GM12878 (cell line): ENCODE data around the gene RPL18. TPM values are rescaled to one million over a fixed set of nuclear protein-coding genes. Genes with fewer than 3 reads are reported as not detected.
A peak's percentile ranks its signal among the peaks of the same experiment; 100 is the strongest.

Experiments used
- ATAC-seq: fragments of 200-7000 bp; cut with Tn5 transposase; 3 replicates; pipeline ENCODE4 v1.9.1; 2020; ENCODE audit warnings: mild to moderate bottlenecking, moderate library complexity
- BruUV-seq: library from RNA; stranded (reverse); fragments of 400-500 nt; replicated peaks from 2 replicates; lab custom pipeline; 2021; lab: Mats Ljungman, UMichigan
- CTCF ChIA-PET: fragments of 300-600 bp; sonication (Branson Sonifier 250); formaldehyde crosslinking; extraction: SDS; loops from one replicate; lab custom pipeline; 2021; ENCODE audit warnings: inconsistent platforms; lab: Yijun Ruan, JAX
- POLR2A ChIA-PET: fragments of 350-600 bp; formaldehyde crosslinking; extraction: SDS; loops from one replicate; lab custom pipeline; 2021; ENCODE audit warnings: inconsistent platforms; lab: Charles Lee
- RAD21 ChIA-PET: fragments of 300-600 bp; sonication (Branson Sonifier 250); formaldehyde crosslinking; loops from one replicate; lab custom pipeline; 2023; ENCODE audit warnings: antibody characterized with exemption; ENCODE audit not compliant: unreplicated experiment; lab: Charles Lee
- SMC1A ChIA-PET: fragments of 300-600 bp; sonication (Branson Sonifier 250); formaldehyde crosslinking; loops from one replicate; lab custom pipeline; 2023; ENCODE audit not compliant: unreplicated experiment, uncharacterized antibody; lab: Charles Lee
- DNase-seq: peaks from one replicate; pipeline ENCODE4 v3.0.0-alpha.2; 2011; ENCODE audit warnings: low read depth, low spot score
- FAIRE-seq: peaks from 3 replicates; lab custom pipeline; 2011; peaks lifted over from hg19 to GRCh38; lab: Jason Lieb, UNC
- H2AFZ ChIP-seq: 2 replicates; pipeline ENCODE4 v1.6.0; 2011; ENCODE audit warnings: low read depth, low read length, control low read depth; ENCODE audit not compliant: control insufficient read depth
- H3K27ac ChIP-seq: 2 replicates; pipeline ENCODE4 v1.5.1; 2011; ENCODE audit warnings: control low read depth; ENCODE audit not compliant: control insufficient read depth, insufficient read depth
- H3K27me3 ChIP-seq, 2 experiments: replicated peaks in 1 of 2; 2 replicates each; pipeline versions ENCODE4 v1.6.0 to v1.6.1; 2011; ENCODE audit warnings: low read length in 1 of 2; ENCODE audit not compliant: control insufficient read depth in 2 of 2, insufficient read depth in 2 of 2
- H3K36me3 ChIP-seq, 2 experiments: 2 replicates each; pipeline ENCODE4 v1.5.1; 2011; ENCODE audit warnings: low read length in 1 of 2; ENCODE audit not compliant: control insufficient read depth in 2 of 2, insufficient read depth in 2 of 2
- H3K4me1 ChIP-seq: 2 replicates; pipeline ENCODE4 v1.6.1; 2011; ENCODE audit warnings: mild to moderate bottlenecking, low read length, moderate library complexity, mixed read lengths; ENCODE audit not compliant: control insufficient read depth, insufficient read depth
- H3K4me2 ChIP-seq: 2 replicates; pipeline ENCODE4 v1.6.0; 2011; ENCODE audit warnings: control low read depth; ENCODE audit not compliant: control insufficient read depth, insufficient read depth
- H3K4me3 ChIP-seq: fragments of 200-600 bp; sonication (generic); 2 replicates; pipeline ENCODE4 v1.5.1; 2016
- H3K79me2 ChIP-seq: 2 replicates; pipeline ENCODE4 v1.6.0; 2011; ENCODE audit warnings: low read length; ENCODE audit not compliant: control insufficient read depth, insufficient read depth
- H3K9ac ChIP-seq: 2 replicates; pipeline ENCODE4 v1.8.0; 2011; ENCODE audit warnings: low read length, control low read depth, mixed read lengths; ENCODE audit not compliant: control insufficient read depth, insufficient read depth
- H3K9me3 ChIP-seq: replicated peaks from 3 replicates; pipeline ENCODE4 v1.5.1; 2011; ENCODE audit warnings: mild to moderate bottlenecking, low read length; ENCODE audit not compliant: control insufficient read depth, insufficient read depth
- H4K20me1 ChIP-seq: 2 replicates; pipeline ENCODE4 v1.6.0; 2011; ENCODE audit not compliant: control insufficient read depth, insufficient read depth
- BRCA1 ChIP-seq: IDR thresholded peaks from 2 replicates; pipeline ENCODE4 v1.6.1; 2011; ENCODE audit warnings: low read depth, low read length, improper control_type of control experiment
- CREM ChIP-seq: IDR thresholded peaks from 2 replicates; pipeline ENCODE4 v1.6.1; 2014; ENCODE audit warnings: antibody characterized with exemption, low read depth
- EGR1 ChIP-seq, 2 experiments: IDR thresholded peaks; 1 replicate in 1 of 2; 2 replicates in 1 of 2; pipeline ENCODE4 v1.6.1; 2011 to 2012; ENCODE audit warnings: low read depth in 2 of 2, low read length in 2 of 2, borderline replicate concordance in 1 of 2, mild to moderate bottlenecking in 1 of 2, moderate library complexity in 1 of 2
- HCFC1 ChIP-seq: fragments of 150-350 bp; IDR thresholded peaks from 2 replicates; pipeline ENCODE4 v1.6.1; 2014; ENCODE audit warnings: low read length
- KDM1A ChIP-seq: fragments of 200-600 bp; sonication (generic); IDR thresholded peaks from 2 replicates; pipeline ENCODE4 v1.6.1; 2016; ENCODE audit warnings: borderline replicate concordance
- MTA2 ChIP-seq: fragments of 450-650 bp; IDR thresholded peaks from 2 replicates; pipeline ENCODE4 v1.6.1; 2016; ENCODE audit warnings: low read depth, mild to moderate bottlenecking, moderate library complexity
- PAX8 ChIP-seq: fragments of 450-650 bp; IDR thresholded peaks from 2 replicates; pipeline ENCODE4 v1.6.1; 2017; ENCODE audit warnings: mild to moderate bottlenecking, moderate library complexity
- RB1 ChIP-seq: fragments of 450-650 bp; formaldehyde crosslinking; IDR thresholded peaks from 2 replicates; pipeline ENCODE4 v1.6.1; 2017; ENCODE audit warnings: mild to moderate bottlenecking, borderline replicate concordance
- RELA ChIP-seq: fragments of 450-650 bp; IDR thresholded peaks from 2 replicates; pipeline ENCODE4 v1.8.0; 2014; ENCODE audit warnings: borderline replicate concordance; ENCODE audit not compliant: partially characterized antibody
- SMAD1 ChIP-seq: fragments of 450-650 bp; IDR thresholded peaks from 2 replicates; pipeline ENCODE4 v1.6.1; 2018; ENCODE audit warnings: mild to moderate bottlenecking, low read depth; ENCODE audit not compliant: partially characterized antibody
- STAT1 ChIP-seq: fragments of 450-650 bp; conservative IDR thresholded peaks from 2 replicates; pipeline ENCODE4 v1.6.1; 2014; ENCODE audit warnings: antibody characterized with exemption, mild to moderate bottlenecking
- SUZ12 ChIP-seq: fragments of 200-600 bp; sonication (generic); IDR thresholded peaks from one replicate; pipeline ENCODE4 v1.6.1; 2018; ENCODE audit warnings: antibody characterized with exemption, mild to moderate bottlenecking; ENCODE audit not compliant: unreplicated experiment
- TARDBP ChIP-seq: IDR thresholded peaks from 2 replicates; pipeline ENCODE4 v1.6.1; 2016; ENCODE audit warnings: borderline replicate concordance
- TBL1XR1 ChIP-seq: IDR thresholded peaks from 2 replicates; pipeline ENCODE4 v1.6.1; 2012; ENCODE audit warnings: low read depth, low read length, improper control_type of control experiment
- YBX1 ChIP-seq: fragments of 450-650 bp; IDR thresholded peaks from 2 replicates; pipeline ENCODE4 v1.6.1; 2016; ENCODE audit warnings: antibody characterized with exemption
- ZSCAN29 ChIP-seq: fragments of 450-650 bp; IDR thresholded peaks from 2 replicates; pipeline ENCODE4 v1.6.1; 2017; ENCODE audit warnings: mild to moderate bottlenecking, moderate library complexity
- WGBS: methylation state at CpG from one replicate; pipeline ENCODE4 v1.1.6; 2016; ENCODE audit warnings: low lambda C conversion rate; ENCODE audit not compliant: insufficient replicate concordance, insufficient coverage; ENCODE audit errors: missing lambda C conversion rate; 5-methylcytosine and 5-hydroxymethylcytosine counted together
- in situ Hi-C: fragments of 300-500 bp; cut with MboI; formaldehyde crosslinking; loops from 9 replicates; pipeline ENCODE4 v1.14.3; 2018; ENCODE audit warnings: mixed read lengths
- intact Hi-C: fragments of 100-400 bp; cut with micrococcal nuclease; formaldehyde crosslinking; loops from one replicate; pipeline ENCODE4 v1.14.2; 2022; ENCODE audit not compliant: unreplicated experiment
- polyA plus RNA-seq, 11 experiments: library from polyadenylated mRNA; depleted of rRNA in 4 of 11; unstranded in 6 of 11; stranded (reverse) in 5 of 11; fragments of >200 nt; fragmentation: Nextera tagmentation in 4 of 11; fragmentation: Illumina TruSeq in 1 of 11; extraction: Ambion mirVana in 4 of 11; extraction: Trizol in 1 of 11; gene quantifications; 1 replicate in 1 of 11; 2 replicates in 10 of 11; pipeline versions ENCODE4 v1.2.1 to v1.2.3, GENCODE V29; 2011 to 2016; ENCODE audit warnings: inconsistent platforms in 2 of 11, missing spikeins in 2 of 11, low read depth in 1 of 11
- total RNA-seq, 4 experiments: library from RNA; depleted of rRNA in 3 of 4; stranded (reverse); fragments of >200 nt in 3 of 4; fragmentation: Illumina TruSeq in 1 of 4; extraction: Trizol in 1 of 4; gene quantifications; 2 replicates each; pipeline versions ENCODE4 v1.2.1 to v1.2.3, GENCODE V29; 2013 to 2021
- TF ChIP-seq, protein P1 (sequence below): IDR thresholded peaks from 2 replicates; pipeline ENCODE4 v1.6.1; 2011; ENCODE audit warnings: low read depth, mild to moderate bottlenecking, low read length, moderate library complexity, borderline replicate concordance; ENCODE audit errors: extremely low read depth
- TF ChIP-seq, protein P2 (sequence below), 3 experiments: IDR thresholded peaks in 2 of 3; conservative IDR thresholded peaks in 1 of 3; 2 replicates each; pipeline ENCODE4 v1.5.1; 2011; ENCODE audit warnings: low read depth in 3 of 3, low read length in 3 of 3, mild to moderate bottlenecking in 3 of 3, control low read depth in 2 of 3, moderate library complexity in 2 of 3, inconsistent platforms in 1 of 3, mixed read lengths in 1 of 3; ENCODE audit not compliant: control insufficient read depth in 2 of 3, insufficient read depth in 1 of 3; ENCODE audit errors: extremely low read depth in 1 of 3
- TF ChIP-seq, protein P3 (sequence below): fragments of 450-650 bp; IDR thresholded peaks from 2 replicates; pipeline ENCODE4 v1.6.1; 2017; ENCODE audit warnings: borderline replicate concordance

Gene RPL18
- total and polyA plus RNA-seq, 10 of the 15 experiments (the other 5 are each of a cell fraction or from before 2014, with no cell fraction given): 393 to 4,267 (median 2,019) TPM

DNA sequence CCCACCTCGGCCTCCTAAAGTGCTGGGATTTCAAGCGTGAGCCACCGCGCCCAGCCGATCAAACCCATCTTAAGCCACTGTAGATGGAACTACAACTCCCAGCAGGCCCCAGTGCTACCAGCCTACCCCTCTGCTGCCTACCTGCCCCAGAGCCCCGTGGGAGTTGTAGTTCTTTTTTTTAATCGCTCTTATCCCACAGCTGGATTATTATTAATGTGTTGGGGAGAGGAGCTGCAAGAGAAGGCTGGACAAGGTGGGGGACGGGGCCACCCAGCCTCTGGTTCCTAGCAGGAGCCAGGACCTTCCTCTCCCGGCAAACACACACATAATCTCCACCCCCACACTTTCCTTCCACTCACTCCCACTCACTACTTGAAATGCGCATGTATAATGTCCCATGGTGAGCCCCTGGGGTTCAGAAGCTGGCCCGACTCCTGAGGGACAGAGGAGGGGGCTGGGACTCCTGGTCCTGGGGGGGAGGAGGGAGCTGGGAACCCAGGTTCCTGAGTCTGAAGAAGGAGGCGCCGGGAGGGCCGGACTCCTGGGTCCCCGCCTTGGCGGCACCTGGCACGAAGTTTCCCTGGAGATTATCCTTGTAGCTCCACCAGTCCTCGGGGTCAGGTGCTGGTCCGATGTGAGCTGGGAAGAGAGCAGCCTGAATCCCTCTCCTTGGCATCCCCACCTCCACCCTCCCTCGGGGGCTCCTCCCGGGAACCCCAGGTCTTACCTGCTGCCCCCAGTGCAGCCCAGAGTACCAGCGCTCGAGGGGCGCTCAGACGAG is 26.1 kb upstream of the RPL18 start:
- peak overlapping the region; percentile 97 for H3K4me2 ChIP-seq
- BruUV-seq: no TSS peak
- CTCF ChIA-PET: interaction anchor here (0.6 to 3.6 kb wide), 23 partner anchors 7 to 355 kb away, joined by 3 to 31 read pairs (median 5); partner anchors contain the start of genes GYS1, HSD17B14, RPL18 and RUVBL2
- POLR2A ChIA-PET: interaction anchor here (0.6 to 2.0 kb wide), 12 partner anchors 10 to 325 kb away, joined by 3 to 15 read pairs (median 4); partner anchors contain the start of genes PPP1R15A, RPL18 and SPHK2
- peak overlapping the region; percentile 88 for H2AFZ ChIP-seq
- FAIRE-seq: peak; percentile 73
- in situ Hi-C loops (loop anchor here (5.0 to 25.0 kb wide), 2 partner anchors 192 to 1242 kb away; partner anchors contain the start of genes AKT1S1, HSD17B14, IL4I1 and TBC1D17), intact Hi-C loops (loop anchor here (5.0 kb wide), 1 partner anchor 192 kb away; the partner anchor contains the start of gene HSD17B14)
- RAD21 ChIA-PET: interaction anchor here (0.5 to 2.1 kb wide), 26 partner anchors 11 to 1122 kb away, joined by 3 to 18 read pairs (median 4); partner anchors contain the start of genes AP2A1, GYS1, HSD17B14 and RPL18
- H3K36me3 ChIP-seq: no peaks in the 10 kb centered on the region
- DNase-seq: no peak
- 1% methylated on average over 25 of the region's 25 CpGs for WGBS
- no peaks in the 10 kb centered on the region for H4K20me1 ChIP-seq
- H3K4me3 ChIP-seq: peak overlapping the region; percentile 91
- peaks cover 20% of the 10 kb centered on the region for H3K4me1 ChIP-seq
- no peaks in the 10 kb centered on the region for H3K9me3 ChIP-seq
- SMC1A ChIA-PET: interaction anchor here (0.7 to 2.4 kb wide), 14 partner anchors 7 to 348 kb away, joined by 3 to 13 read pairs (median 4); partner anchors contain the start of genes DBP, GYS1 and RUVBL2
- no peak overlapping the region for H3K27ac ChIP-seq
- no peaks in the 10 kb centered on the region for H3K79me2 ChIP-seq
- no peaks in the 10 kb centered on the region for H3K27me3 ChIP-seq
- ATAC-seq: peak; percentile 78
- H3K9ac ChIP-seq: peak overlapping the region; percentile 37; the same call in 1 of the 2 replicates
- TF ChIP-seq TARDBP (peak; percentile 95), RELA (peak; percentile 54), ZSCAN29 (no peak), KDM1A (no peak), MTA2 (no peak), STAT1 (no peak), PAX8 (no peak), SUZ12 (peak; percentile 88), RB1 (no peak), CREM (peak; percentile 79; the same call in 1 of the 2 replicates), YBX1 (no peak), EGR1 (IDR thresholded peaks at IDR 0.05; ENCODE audit: borderline replicate concordance in 1 of 2, low read depth in 2 of 2, low read length in 2 of 2) (peak in 1 of 2 experiments; percentile 74; a peak in 2 of 3 replicates), SMAD1 (no peak), HCFC1 (peak; percentile 99), BRCA1 (no peak), TBL1XR1 (0 out of 2 replicates have a peak, but pooled peaks have one; percentile 62)
- TF ChIP-seq, protein P1, sequence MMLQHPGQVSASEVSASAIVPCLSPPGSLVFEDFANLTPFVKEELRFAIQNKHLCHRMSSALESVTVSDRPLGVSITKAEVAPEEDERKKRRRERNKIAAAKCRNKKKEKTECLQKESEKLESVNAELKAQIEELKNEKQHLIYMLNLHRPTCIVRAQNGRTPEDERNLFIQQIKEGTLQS: peak; percentile 79; the same call in 1 of the 2 replicates
- TF ChIP-seq, protein P2, sequence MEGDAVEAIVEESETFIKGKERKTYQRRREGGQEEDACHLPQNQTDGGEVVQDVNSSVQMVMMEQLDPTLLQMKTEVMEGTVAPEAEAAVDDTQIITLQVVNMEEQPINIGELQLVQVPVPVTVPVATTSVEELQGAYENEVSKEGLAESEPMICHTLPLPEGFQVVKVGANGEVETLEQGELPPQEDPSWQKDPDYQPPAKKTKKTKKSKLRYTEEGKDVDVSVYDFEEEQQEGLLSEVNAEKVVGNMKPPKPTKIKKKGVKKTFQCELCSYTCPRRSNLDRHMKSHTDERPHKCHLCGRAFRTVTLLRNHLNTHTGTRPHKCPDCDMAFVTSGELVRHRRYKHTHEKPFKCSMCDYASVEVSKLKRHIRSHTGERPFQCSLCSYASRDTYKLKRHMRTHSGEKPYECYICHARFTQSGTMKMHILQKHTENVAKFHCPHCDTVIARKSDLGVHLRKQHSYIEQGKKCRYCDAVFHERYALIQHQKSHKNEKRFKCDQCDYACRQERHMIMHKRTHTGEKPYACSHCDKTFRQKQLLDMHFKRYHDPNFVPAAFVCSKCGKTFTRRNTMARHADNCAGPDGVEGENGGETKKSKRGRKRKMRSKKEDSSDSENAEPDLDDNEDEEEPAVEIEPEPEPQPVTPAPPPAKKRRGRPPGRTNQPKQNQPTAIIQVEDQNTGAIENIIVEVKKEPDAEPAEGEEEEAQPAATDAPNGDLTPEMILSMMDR (IDR thresholded peaks at IDR 0.05 in 2 of 3, conservative IDR thresholded peaks at IDR 0.05 in 1 of 3; ENCODE audit: control insufficient read depth in 2 of 3, extremely low read depth in 1 of 3, insufficient read depth in 1 of 3, low read depth in 3 of 3, low read length in 3 of 3): no peak
- TF ChIP-seq, protein P3, sequence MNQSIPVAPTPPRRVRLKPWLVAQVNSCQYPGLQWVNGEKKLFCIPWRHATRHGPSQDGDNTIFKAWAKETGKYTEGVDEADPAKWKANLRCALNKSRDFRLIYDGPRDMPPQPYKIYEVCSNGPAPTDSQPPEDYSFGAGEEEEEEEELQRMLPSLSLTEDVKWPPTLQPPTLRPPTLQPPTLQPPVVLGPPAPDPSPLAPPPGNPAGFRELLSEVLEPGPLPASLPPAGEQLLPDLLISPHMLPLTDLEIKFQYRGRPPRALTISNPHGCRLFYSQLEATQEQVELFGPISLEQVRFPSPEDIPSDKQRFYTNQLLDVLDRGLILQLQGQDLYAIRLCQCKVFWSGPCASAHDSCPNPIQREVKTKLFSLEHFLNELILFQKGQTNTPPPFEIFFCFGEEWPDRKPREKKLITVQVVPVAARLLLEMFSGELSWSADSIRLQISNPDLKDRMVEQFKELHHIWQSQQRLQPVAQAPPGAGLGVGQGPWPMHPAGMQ: no peak
